ENCODE data around the gene CCDC137.

Gene CCDC137

GRCh38 chr17:81713004-81713555 is 46.5 kb downstream of the CCDC137 start:
- TF ChIP-seq CTCF (IDR thresholded peaks at IDR 0.05; ENCODE audit: borderline replicate concordance, control extremely low read depth, extremely low read depth, insufficient read depth, missing control alignments), result no peak
- no peak for DNase-seq (ENCODE audit: low spot score)
- in situ Hi-C loops (cut with MboI; ENCODE audit: low sequenced_read_pairs, unreplicated experiment), result no loop called here

DNA sequence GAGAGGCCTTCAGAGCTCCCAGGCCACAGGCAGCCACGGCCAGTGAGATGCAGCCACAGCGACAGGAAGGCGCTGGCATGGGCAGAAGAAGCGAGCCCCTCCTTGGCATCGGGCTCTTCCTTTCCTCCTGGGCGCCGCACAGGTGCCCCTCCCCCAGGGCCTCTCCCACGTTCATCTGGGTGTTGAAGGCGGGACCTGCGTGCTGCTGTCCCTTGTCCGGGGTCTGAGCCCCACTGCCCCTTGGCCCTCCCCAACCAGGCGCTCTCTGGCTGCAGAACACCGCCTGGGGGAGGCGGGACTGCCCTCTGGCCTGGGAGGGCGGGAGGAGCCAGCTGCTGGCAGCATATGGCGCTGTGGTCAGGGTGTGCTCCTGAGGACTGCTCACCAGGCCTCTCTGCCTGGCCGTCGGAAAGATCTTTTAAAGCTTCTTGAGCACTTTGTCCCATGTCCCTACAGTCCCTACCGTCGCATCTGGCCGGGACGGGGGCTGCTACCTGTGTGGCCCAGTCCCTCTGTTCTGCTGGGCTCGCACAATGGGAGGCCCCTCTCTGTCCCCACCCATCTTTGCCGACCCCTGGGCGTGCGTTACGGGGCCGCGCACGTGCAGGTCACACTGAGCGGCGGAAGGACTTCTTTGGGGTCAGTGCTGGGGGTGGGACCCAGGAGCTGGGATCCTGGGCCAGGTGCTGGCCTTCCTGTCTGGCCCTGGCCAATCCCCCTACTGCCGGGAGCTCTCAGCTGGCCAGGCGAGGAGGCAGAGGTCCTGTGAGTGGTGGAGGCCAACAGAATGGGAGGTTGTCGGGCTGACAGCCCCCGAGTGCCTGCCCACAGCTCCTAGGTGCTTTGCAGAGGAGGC is 47.2 kb downstream of the CCDC137 start:
- no peak for DNase-seq (ENCODE audit: low spot score)
- no peak for TF ChIP-seq CTCF (IDR thresholded peaks at IDR 0.05; ENCODE audit: borderline replicate concordance, control extremely low read depth, extremely low read depth, insufficient read depth, missing control alignments)
- in situ Hi-C loops (cut with MboI; ENCODE audit: low sequenced_read_pairs, unreplicated experiment), result no loop called here

DNA sequence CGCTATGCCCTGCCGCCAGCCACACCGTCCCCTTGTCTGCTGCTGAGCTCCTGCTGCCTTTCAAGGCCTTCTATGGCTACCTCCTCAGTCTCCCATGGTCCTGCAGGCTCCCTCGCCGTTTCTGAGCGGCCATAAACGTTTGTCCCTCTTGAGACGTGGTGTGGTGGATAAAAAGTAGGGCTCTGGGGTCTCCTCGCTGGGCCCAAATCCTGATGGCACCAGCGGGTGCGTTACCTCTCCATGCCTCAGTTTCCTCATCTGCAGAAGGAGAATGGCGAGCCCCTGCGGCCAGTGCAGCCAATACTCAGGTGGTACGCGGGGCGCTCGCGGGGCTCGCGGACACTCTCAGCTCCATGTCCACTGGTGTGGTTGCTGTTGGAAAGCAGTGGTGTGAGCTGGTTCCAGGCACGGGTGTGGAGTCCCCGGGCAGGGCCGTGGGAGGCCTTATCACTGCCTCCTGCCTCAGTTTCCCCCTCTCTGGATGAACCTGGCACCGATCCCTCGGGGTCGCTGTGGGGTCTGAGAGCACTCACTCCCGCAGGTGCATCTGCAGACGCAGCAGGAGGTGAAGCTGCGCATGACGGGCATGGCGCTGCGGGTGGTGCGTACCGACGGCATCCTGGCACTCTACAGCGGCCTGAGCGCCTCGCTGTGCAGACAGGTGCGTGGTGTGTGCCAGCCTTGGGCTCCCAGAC is 48.0 kb downstream of the CCDC137 start:
- in situ Hi-C loops (cut with MboI; ENCODE audit: low sequenced_read_pairs, unreplicated experiment), result no loop called here

DNA sequence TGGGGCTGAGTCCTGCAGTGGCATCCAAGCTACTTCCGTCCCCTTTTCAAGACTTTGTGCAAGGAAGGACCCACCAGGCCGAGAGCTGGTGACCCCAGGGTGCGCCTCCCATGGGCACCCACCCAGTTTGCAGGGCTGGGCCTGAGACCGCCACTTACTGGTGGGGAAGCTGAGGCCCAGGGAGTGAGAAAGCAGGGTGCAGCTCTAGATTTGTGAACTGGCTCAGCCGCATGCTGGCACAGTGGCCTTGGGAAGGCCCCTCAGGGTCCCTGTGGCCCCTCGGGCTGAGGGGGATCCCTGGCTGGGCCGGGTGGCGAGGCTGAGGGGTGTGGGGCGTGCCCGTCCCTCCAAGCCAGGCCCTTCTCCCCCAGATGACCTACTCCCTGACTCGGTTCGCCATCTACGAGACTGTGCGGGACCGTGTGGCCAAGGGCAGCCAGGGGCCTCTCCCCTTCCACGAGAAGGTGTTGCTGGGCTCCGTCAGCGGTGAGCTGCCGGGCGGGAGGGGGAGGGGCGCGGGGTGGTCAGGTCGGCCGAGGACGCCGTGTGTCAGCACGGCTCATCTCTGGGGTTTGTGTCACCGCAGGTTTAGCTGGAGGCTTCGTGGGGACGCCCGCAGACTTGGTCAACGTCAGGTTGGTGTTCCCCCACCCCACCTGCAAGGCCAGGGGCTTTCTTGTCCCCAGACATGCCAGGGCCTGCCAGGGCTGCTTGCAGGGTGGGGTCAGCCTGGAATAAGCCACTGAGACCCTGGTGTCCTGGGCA is 48.8 kb downstream of the CCDC137 start:
- TF ChIP-seq CTCF (IDR thresholded peaks at IDR 0.05; ENCODE audit: borderline replicate concordance, control extremely low read depth, extremely low read depth, insufficient read depth, missing control alignments), result no peak
- in situ Hi-C loops (cut with MboI; ENCODE audit: low sequenced_read_pairs, unreplicated experiment), result no loop called here
- DNase-seq (ENCODE audit: low spot score), result no peak

More for the DNA sequence above, 48.0 kb downstream of the CCDC137 start:
- DNase-seq (ENCODE audit: low spot score), result no peak
- TF ChIP-seq CTCF (IDR thresholded peaks at IDR 0.05; ENCODE audit: borderline replicate concordance, control extremely low read depth, extremely low read depth, insufficient read depth, missing control alignments), result no peak

DNA sequence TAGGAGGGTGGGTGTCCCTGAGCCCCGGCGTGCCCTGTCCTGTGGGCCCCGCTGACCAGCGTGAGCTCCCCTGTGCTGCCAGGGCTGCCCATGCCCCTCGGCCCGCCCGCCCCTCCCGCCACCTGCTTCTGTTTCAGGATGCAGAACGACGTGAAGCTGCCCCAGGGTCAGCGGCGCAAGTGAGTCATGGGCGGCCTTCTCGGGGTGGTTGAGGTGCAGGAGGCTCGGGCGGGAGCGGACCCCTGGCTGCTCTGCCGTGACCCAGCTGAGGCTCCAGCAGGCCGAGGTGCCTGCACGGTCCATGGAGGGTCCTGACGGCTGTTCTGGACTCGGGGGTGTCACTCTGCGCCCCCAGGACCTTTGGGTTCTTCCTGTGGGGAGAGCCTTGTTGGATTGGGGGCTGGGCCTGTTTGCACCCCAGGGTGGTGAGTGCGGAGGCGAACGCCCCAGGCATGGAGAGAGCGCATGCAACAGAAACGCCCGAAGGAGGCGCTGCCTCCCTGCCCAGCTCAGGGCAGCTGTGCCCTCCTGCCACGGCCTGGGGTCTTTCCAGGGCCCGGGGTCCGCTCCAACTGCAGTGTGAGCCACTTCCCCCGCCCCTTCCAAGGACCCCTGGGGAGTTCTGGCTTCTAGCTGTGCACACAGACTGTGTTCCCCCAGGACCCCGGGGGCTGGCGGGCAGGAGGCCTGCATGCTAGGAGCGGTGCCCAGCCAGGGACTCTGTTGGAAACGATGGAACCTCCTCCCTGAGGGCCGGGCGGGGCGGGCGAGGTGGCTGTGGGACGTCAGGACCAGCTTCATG is 49.5 kb downstream of the CCDC137 start:
- TF ChIP-seq CTCF (IDR thresholded peaks at IDR 0.05; ENCODE audit: borderline replicate concordance, control extremely low read depth, extremely low read depth, insufficient read depth, missing control alignments), result no peak
- no peak for DNase-seq (ENCODE audit: low spot score)

More for the DNA sequence above, 49.5 kb downstream of the CCDC137 start:
- in situ Hi-C loops (cut with MboI; ENCODE audit: low sequenced_read_pairs, unreplicated experiment), result no loop called here
